ENCODE measurements around the gene KSR2.
"Not testable (repeated sequence)": the region's sequence is repeated elsewhere in the genome, so short reads cannot be mapped to it uniquely, and the experiment has no call there.

KSR2 gene

GRCh38 chr12:117876436-117876816 is 92.4 kb downstream of the KSR2 start:
- DNase-seq (ENCODE audit: low read depth, low spot score): no peak
- Histone ChIP-seq H3K36me3 (ENCODE audit: insufficient read depth, low read length) (no peaks in the 10 kb centered on the region), H3K9me3 (ENCODE audit: low read depth, low read length) (no peaks in the 10 kb centered on the region), H3K4me3 (no peak overlapping the region), H3K27ac (no peak overlapping the region), H3K9ac (ENCODE audit: insufficient read length) (no peak overlapping the region)
- TF ChIP-seq EZH2 (IDR thresholded peaks at IDR 0.05) (no peak), FOXP2 (optimal IDR thresholded peaks at IDR 0.05; ENCODE audit: control extremely low read depth, extremely low read length, insufficient read depth) (no peak), POLR2AphosphoS5 (IDR thresholded peaks at IDR 0.05; ENCODE audit: borderline replicate concordance, low read depth, low read length) (no peak)

DNA sequence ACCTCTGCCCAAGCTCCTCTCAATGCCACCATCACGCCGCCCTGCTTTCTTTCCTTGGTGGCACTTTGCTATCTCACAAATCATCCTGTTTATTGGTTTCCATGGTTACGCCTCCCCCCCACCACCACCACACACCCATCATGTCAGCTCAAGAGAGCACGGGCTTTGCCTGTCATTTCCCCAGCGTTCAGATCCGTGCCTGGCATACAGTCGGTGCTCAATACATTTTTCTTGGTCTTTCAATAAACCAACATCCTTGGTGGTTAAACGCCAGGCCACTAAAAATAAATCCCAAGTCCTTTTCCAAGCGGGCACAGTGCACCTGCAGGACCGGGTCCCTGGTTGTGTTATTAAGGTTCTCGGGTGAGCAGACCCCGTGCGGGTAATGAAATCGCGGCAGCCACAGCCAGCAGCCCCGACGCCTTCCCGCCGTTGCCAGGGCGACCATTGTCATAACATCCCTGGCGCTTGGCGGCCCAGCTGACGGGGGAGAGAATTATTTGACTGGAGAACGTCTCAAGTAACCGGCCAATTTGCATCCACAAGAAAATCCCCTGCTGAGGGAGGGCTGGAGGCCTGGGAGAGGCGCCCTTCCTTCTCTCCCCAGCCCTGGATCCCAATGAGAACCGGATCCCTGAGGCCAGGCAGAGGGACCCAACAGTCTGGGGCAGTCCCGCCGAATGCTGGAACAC is 92.9 kb downstream of the KSR2 start:
- Histone ChIP-seq H3K27ac (no peak overlapping the region), H3K4me3 (no peak overlapping the region), H3K9me3 (ENCODE audit: low read depth, low read length) (no peaks in the 10 kb centered on the region), H3K36me3 (ENCODE audit: insufficient read depth, low read length) (no peaks in the 10 kb centered on the region), H3K9ac (ENCODE audit: insufficient read length) (no peak overlapping the region)
- DNase-seq (ENCODE audit: low read depth, low spot score): no peak
- TF ChIP-seq EZH2 (IDR thresholded peaks at IDR 0.05): no peak
- TF ChIP-seq FOXP2 (optimal IDR thresholded peaks at IDR 0.05; ENCODE audit: control extremely low read depth, extremely low read length, insufficient read depth): no peak
- no peak for TF ChIP-seq POLR2AphosphoS5 (IDR thresholded peaks at IDR 0.05; ENCODE audit: borderline replicate concordance, low read depth, low read length)

DNA sequence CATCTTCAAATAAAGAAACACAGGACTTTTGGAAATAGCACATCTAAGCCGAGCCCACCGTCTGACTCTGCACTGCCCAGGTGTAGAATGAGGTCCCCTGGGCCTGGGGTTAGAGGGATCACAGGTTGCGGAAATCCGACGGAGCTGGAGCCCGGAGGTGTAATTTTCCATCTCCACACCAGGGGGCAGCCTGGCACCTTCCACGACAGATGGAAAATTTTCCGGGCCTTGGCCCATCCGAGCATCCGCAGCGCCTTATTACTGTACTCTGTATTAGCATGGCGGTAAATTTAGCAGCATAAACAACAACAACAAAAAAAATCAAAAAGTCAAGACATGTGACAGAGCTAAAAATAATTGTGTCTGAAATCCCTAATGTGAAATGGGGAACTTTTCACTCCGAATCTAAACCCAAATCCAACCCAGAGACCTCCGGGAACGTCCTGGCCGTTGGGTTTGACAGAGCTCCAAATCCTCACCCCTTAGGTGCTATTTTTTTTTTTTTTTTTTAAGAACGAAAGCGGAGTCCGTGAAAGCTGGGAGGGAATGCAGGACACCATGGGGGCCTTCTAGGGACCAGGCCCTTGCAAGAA is 93.9 kb downstream of the KSR2 start:
- DNase-seq (ENCODE audit: low read depth, low spot score): no peak
- Histone ChIP-seq H3K36me3 (ENCODE audit: insufficient read depth, low read length) (no peaks in the 10 kb centered on the region), H3K27ac (no peak overlapping the region), H3K4me3 (no peak overlapping the region), H3K9ac (ENCODE audit: insufficient read length) (no peak overlapping the region), H3K9me3 (ENCODE audit: low read depth, low read length) (no peaks in the 10 kb centered on the region)
- no peak for TF ChIP-seq EZH2 (IDR thresholded peaks at IDR 0.05)
- TF ChIP-seq FOXP2 (optimal IDR thresholded peaks at IDR 0.05; ENCODE audit: control extremely low read depth, extremely low read length, insufficient read depth): no peak
- no peak for TF ChIP-seq POLR2AphosphoS5 (IDR thresholded peaks at IDR 0.05; ENCODE audit: borderline replicate concordance, low read depth, low read length)

DNA sequence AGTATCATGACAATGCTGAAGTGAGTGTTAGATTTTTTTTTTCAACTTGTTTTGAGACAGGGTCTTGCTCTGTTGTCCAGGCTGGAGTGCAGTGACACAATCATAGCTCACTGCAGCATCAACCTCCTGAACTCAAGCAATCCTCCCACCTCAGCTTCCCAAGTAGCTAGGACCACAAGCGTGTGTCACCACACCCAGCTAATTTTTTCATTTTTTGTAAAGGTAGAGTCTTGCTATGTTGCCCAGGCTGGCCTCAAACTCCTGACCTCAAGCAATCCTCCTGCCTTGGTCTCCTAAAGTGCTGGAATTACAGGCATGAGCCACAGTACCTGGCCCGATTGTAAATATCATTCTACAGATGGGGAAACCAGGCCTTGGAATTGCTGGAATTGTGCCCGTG is 94.6 kb downstream of the KSR2 start:
- not testable (repeated sequence) for H3K9me3 ChIP-seq (ENCODE audit: low read depth, low read length); H3K4me3 ChIP-seq; H3K27ac ChIP-seq; H3K9ac ChIP-seq (ENCODE audit: insufficient read length); DNase-seq (ENCODE audit: low read depth, low spot score); H3K36me3 ChIP-seq (ENCODE audit: insufficient read depth, low read length)

DNA sequence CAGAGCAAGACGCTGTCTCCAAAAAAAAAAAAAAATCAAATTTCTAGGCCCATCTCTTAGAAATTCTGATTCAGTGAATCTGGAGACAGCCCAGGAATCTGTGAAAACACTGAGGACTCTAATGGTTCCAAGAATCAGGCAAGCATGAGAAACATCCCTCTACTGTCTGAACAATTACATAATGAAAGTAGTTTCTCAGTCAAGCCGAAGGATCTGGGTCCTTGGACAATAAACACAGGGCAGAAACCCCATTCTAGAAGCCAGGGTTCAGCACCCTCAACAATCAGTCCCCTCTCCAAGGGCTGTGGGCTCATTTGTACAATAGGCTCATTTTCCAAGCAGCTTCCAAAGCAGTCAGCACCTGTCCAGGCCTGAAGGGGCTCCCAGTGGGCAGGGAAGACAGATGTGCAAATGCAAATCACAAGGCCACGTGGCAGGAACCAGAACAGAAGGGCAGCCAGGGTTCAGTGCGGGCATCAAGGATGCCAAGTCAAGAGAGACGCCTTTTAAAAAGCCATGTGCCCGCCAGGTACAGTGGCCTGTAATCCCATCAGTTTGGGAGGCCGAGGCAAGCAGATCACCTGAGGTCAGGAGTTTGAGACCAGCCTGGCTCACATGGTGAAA is 96.1 kb downstream of the KSR2 start:
- DNase-seq (ENCODE audit: low read depth, low spot score): no peak
- Histone ChIP-seq H3K27ac (no peak overlapping the region), H3K4me3 (no peak overlapping the region), H3K36me3 (ENCODE audit: insufficient read depth, low read length) (no peaks in the 10 kb centered on the region), H3K9me3 (ENCODE audit: low read depth, low read length) (no peaks in the 10 kb centered on the region), H3K9ac (ENCODE audit: insufficient read length) (no peak overlapping the region)
- TF ChIP-seq EZH2 (IDR thresholded peaks at IDR 0.05) (no peak), FOXP2 (optimal IDR thresholded peaks at IDR 0.05; ENCODE audit: control extremely low read depth, extremely low read length, insufficient read depth) (no peak), POLR2AphosphoS5 (IDR thresholded peaks at IDR 0.05; ENCODE audit: borderline replicate concordance, low read depth, low read length) (no peak)

GRCh38 chr12:117869551-117869950 is 99.2 kb downstream of the KSR2 start:
- TF ChIP-seq FOXP2 (optimal IDR thresholded peaks at IDR 0.05; ENCODE audit: control extremely low read depth, extremely low read length, insufficient read depth): no peak
- TF ChIP-seq POLR2AphosphoS5 (IDR thresholded peaks at IDR 0.05; ENCODE audit: borderline replicate concordance, low read depth, low read length): no peak
- TF ChIP-seq EZH2 (IDR thresholded peaks at IDR 0.05): no peak
- Histone ChIP-seq H3K9me3 (ENCODE audit: low read depth, low read length) (no peaks in the 10 kb centered on the region), H3K9ac (ENCODE audit: insufficient read length) (no peak overlapping the region)

DNA sequence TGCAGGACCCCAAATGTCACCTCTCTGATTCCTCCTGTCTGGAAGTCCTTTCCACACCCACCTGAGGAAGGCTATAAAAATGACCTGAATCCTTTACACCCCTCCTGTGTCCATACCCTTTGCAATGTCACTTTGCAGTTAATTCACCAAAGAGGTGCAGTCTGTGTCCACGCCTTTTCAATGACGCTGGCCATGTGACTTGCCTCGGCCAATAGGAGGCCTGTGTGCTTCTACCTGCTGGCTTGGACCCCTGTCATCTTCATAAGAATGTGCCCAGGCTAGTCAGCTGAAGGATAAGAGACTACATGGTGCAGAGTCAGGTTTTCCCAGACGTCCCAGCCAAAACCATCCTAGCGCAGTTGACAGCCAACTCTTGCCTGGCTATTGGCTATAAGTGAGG is 101.4 kb downstream of the KSR2 start:
- Histone ChIP-seq H3K4me3 (no peak overlapping the region), H3K9ac (ENCODE audit: insufficient read length) (no peak overlapping the region), H3K9me3 (ENCODE audit: low read depth, low read length) (no peaks in the 10 kb centered on the region), H3K36me3 (ENCODE audit: insufficient read depth, low read length) (no peaks in the 10 kb centered on the region), H3K27ac (no peak overlapping the region)
- TF ChIP-seq EZH2 (IDR thresholded peaks at IDR 0.05) (no peak), FOXP2 (optimal IDR thresholded peaks at IDR 0.05; ENCODE audit: control extremely low read depth, extremely low read length, insufficient read depth) (no peak), POLR2AphosphoS5 (IDR thresholded peaks at IDR 0.05; ENCODE audit: borderline replicate concordance, low read depth, low read length) (no peak)
- no peak for DNase-seq (ENCODE audit: low read depth, low spot score)

More at GRCh38 chr12:117869551-117869950, 99.2 kb downstream of the KSR2 start:
- Histone ChIP-seq H3K27ac (no peak overlapping the region), H3K4me3 (no peak overlapping the region), H3K36me3 (ENCODE audit: insufficient read depth, low read length) (no peaks in the 10 kb centered on the region)
- no peak for DNase-seq (ENCODE audit: low read depth, low spot score)

- TF ChIP-seq EZH2 (IDR thresholded peaks at IDR 0.05): no peak
- H3K9ac ChIP-seq (ENCODE audit: insufficient read length): no peak overlapping the region
- no peak for DNase-seq (ENCODE audit: low read depth, low spot score)
- no peaks in the 10 kb centered on the region for H3K36me3 ChIP-seq (ENCODE audit: insufficient read depth, low read length)
- H3K27ac ChIP-seq: no peak overlapping the region
- no peaks in the 10 kb centered on the region for H3K9me3 ChIP-seq (ENCODE audit: low read depth, low read length)
- H3K4me3 ChIP-seq: no peak overlapping the region
Observed at GRCh38 chr12:117865505-117865904, 103.3 kb downstream of the KSR2 start.

All from SK-N-MC (cell line).